ENCODE data around the gene DPT. TPM values are rescaled to one million over a fixed set of nuclear protein-coding genes. Genes with fewer than 3 reads are reported as not detected.

DPT gene
- total RNA-seq, 2 donors from 2014 or later, result 4.7 to 15.4 TPM

DNA sequence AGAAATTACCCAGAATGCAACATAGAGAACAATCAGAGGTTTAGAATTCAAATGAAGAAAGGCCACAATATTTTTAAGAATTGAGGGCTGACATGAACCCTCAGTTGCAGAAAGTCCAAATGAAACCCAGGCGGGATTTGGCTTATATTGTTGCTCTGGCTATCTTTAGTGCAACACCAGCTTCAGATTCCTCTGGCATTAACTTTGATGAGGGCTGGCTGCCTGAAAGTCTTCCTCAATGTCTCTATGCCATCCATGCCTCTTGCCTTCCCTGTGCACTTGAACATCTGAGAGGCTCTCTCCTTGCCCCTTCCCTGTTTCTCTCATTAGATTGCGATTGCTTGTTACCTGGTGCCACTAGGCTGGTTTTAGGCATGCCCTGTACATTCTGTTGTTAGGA, 31.2 kb upstream of the DPT start:
- Histone ChIP-seq H3K9me3 (no peaks in the 10 kb centered on the region), H3K4me1 (replicated peaks) (no peaks in the 10 kb centered on the region), H3K36me3 (no peaks in the 10 kb centered on the region), H3K27ac (no peak overlapping the region), H3K4me3 (no peak overlapping the region), H3K27me3 (replicated peaks; ENCODE audit: insufficient read depth) (no peaks in the 10 kb centered on the region)
- 98% methylated on average over 2 of the region's 2 CpGs for WGBS
- DNase-seq (ENCODE audit: low spot score), result no peak
- intact Hi-C loops (cut with DNase I), result no loop called here
- TF ChIP-seq, protein P1, sequence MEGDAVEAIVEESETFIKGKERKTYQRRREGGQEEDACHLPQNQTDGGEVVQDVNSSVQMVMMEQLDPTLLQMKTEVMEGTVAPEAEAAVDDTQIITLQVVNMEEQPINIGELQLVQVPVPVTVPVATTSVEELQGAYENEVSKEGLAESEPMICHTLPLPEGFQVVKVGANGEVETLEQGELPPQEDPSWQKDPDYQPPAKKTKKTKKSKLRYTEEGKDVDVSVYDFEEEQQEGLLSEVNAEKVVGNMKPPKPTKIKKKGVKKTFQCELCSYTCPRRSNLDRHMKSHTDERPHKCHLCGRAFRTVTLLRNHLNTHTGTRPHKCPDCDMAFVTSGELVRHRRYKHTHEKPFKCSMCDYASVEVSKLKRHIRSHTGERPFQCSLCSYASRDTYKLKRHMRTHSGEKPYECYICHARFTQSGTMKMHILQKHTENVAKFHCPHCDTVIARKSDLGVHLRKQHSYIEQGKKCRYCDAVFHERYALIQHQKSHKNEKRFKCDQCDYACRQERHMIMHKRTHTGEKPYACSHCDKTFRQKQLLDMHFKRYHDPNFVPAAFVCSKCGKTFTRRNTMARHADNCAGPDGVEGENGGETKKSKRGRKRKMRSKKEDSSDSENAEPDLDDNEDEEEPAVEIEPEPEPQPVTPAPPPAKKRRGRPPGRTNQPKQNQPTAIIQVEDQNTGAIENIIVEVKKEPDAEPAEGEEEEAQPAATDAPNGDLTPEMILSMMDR (IDR thresholded peaks at IDR 0.05), result no peak
- TF ChIP-seq POLR2AphosphoS5 (IDR thresholded peaks at IDR 0.05) (no peak), POLR2A (IDR thresholded peaks at IDR 0.05) (no peak)

DNA sequence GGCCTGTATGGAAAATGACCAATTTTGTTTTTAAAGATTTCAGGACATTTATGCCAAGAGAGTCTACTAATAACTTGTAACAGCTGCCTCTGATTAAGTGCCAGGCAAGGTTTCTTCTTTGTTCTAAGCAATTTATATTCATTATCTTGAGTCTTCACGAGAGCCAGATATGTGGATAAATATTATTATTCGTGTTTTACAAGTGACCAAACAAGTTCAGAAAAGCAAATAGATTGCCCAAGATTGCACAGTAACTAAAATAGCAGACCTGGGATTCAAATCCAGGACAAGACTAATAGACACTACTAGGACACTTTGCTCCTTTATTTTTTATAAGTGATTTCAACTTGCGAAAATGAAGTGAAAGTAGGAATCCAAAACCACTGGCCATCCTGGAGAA, 30.1 kb upstream of the DPT start:
- 32% methylated on average over 3 of the region's 3 CpGs for WGBS
- no peak for DNase-seq (ENCODE audit: low spot score)

DNA sequence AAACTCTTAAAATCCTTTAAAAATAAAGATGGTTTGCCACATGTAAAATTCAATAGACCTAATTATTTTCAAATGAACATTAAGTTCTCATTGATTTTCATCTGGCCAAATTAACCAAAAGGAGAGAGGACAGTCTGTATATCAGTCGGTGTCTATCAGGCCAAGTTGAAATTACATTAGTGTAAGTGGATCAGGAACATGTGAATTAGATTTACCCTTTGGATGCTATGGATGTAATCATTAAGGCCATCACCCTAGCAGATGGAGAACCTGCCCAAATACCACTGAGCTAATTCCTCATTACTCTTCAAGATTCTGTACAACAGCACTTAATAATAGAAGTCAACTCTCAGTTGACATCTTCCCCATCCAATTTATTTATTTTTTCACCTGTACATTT, 29.5 kb upstream of the DPT start:
- Histone ChIP-seq H3K36me3 (no peaks in the 10 kb centered on the region), H3K9me3 (no peaks in the 10 kb centered on the region), H3K27me3 (replicated peaks; ENCODE audit: insufficient read depth) (no peaks in the 10 kb centered on the region), H3K4me1 (replicated peaks) (no peaks in the 10 kb centered on the region), H3K4me3 (no peak overlapping the region), H3K27ac (no peak overlapping the region)
- WGBS, result 74% methylated on average over 1 of the region's 1 CpG
- TF ChIP-seq, protein P1 (IDR thresholded peaks at IDR 0.05), result no peak
- TF ChIP-seq POLR2AphosphoS5 (IDR thresholded peaks at IDR 0.05) (no peak), POLR2A (IDR thresholded peaks at IDR 0.05) (no peak)
- no peak for DNase-seq (ENCODE audit: low spot score)
- intact Hi-C loops (cut with DNase I), result no loop called here

More for the DNA sequence above, 30.1 kb upstream of the DPT start:
- intact Hi-C loops (cut with DNase I), result no loop called here
- no peak overlapping the region for H3K4me3 ChIP-seq
- no peaks in the 10 kb centered on the region for H3K4me1 ChIP-seq (replicated peaks)
- TF ChIP-seq POLR2AphosphoS5 (IDR thresholded peaks at IDR 0.05), result peak; percentile 12
- TF ChIP-seq POLR2A (IDR thresholded peaks at IDR 0.05), result no peak
- TF ChIP-seq, protein P1 (IDR thresholded peaks at IDR 0.05), result no peak
- H3K27me3 ChIP-seq (replicated peaks; ENCODE audit: insufficient read depth), result no peaks in the 10 kb centered on the region
- no peak overlapping the region for H3K27ac ChIP-seq
- no peaks in the 10 kb centered on the region for H3K36me3 ChIP-seq
- no peaks in the 10 kb centered on the region for H3K9me3 ChIP-seq

DNA sequence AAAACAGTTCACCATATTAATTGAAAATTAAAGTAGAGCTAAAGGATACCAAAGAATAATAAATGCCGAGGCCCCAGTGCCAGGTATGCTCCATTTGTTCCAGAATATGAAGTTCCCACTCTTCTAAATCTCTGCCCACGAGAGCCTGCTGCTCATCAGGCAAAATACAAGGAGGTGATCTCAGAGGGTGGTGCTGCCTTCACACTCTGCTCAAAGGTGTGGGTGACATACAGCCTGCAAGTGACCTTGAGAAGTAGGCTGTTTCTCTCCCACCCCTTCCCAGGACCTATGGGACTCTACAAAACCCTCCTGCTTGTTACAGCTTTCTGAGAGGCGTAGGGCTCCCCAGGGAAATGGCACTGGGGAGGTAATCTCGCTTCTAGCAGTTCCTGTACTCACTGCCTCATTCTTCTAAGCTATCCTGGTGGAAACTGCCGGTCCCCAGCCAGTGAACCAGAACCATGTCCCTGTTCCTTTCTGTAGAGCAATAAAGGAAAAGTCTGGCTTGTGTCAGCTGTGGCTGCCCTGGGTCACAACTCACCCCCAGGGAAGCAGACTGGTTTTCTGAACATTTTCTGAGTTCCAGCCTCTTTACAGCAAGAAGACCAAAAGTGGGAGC, 26.9 kb upstream of the DPT start:
- no peaks in the 10 kb centered on the region for H3K9me3 ChIP-seq
- no peak overlapping the region for H3K4me3 ChIP-seq
- TF ChIP-seq POLR2AphosphoS5 (IDR thresholded peaks at IDR 0.05) (no peak), POLR2A (IDR thresholded peaks at IDR 0.05) (no peak)
- TF ChIP-seq, protein P1 (IDR thresholded peaks at IDR 0.05), result no peak
- DNase-seq (ENCODE audit: low spot score), result no peak
- H3K36me3 ChIP-seq, result no peaks in the 10 kb centered on the region
- H3K27me3 ChIP-seq (replicated peaks; ENCODE audit: insufficient read depth), result no peaks in the 10 kb centered on the region
- intact Hi-C loops (cut with DNase I), result no loop called here
- H3K4me1 ChIP-seq (replicated peaks), result no peaks in the 10 kb centered on the region
- H3K27ac ChIP-seq, result no peak overlapping the region
- 72% methylated on average over 5 of the region's 5 CpGs for WGBS

DNA sequence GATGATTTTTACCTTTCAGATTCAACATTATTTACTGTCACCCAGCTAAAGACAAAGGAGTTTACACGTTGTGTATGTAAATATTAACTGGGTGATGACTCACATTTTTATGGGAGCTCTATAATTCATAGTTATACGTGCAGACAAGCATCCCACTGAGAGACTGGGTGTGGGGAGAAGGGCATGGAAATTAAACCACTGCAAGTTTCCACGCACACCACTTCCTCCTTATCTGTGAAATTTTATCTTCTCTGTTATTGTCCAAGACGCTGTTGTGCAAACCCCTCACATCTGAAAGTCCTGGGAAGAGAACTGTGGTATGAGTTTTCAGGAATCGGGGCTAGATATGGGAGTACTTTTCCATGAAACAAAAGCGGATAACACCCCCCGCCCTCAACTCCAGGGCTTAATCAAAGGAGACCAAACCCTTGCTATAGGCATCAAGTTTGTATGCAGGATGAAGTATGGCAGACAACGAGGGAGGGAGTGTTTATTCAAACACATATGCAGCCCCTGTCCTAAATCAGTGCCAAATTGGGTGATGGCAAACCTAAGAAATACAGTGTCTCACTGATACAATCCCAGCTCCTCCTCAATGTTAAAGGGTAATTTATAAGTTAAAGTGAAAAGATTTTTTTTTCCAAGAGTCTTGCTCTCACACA, 23.3 kb upstream of the DPT start:
- H3K36me3 ChIP-seq, result no peaks in the 10 kb centered on the region
- no peak for DNase-seq (ENCODE audit: low spot score)
- H3K9me3 ChIP-seq, result no peaks in the 10 kb centered on the region
- TF ChIP-seq, protein P1 (IDR thresholded peaks at IDR 0.05), result no peak
- no peak for TF ChIP-seq POLR2AphosphoS5 (IDR thresholded peaks at IDR 0.05)
- no peak for TF ChIP-seq POLR2A (IDR thresholded peaks at IDR 0.05)
- H3K27me3 ChIP-seq (replicated peaks; ENCODE audit: insufficient read depth), result no peaks in the 10 kb centered on the region
- no peak overlapping the region for H3K4me3 ChIP-seq
- H3K4me1 ChIP-seq (replicated peaks), result no peaks in the 10 kb centered on the region
- no peak overlapping the region for H3K27ac ChIP-seq
- intact Hi-C loops (cut with DNase I), result no loop called here
- 39% methylated on average over 8 of the region's 8 CpGs for WGBS

All from prostate gland (tissue), 2 donors.